Hematopoietic multipotent progenitor cell treated with erythropoietin and hydrocortisone succinate and interleukin-3 and kit ligand, for 15 days (in vitro differentiated cells): ENCODE data around the gene HOXC6.

Source experiments
- DNase-seq: peaks from one replicate; pipeline ENCODE4 v3.0.0-alpha.2; 2015; ENCODE audit warnings: low spot score

HOXC6 gene

DNA sequence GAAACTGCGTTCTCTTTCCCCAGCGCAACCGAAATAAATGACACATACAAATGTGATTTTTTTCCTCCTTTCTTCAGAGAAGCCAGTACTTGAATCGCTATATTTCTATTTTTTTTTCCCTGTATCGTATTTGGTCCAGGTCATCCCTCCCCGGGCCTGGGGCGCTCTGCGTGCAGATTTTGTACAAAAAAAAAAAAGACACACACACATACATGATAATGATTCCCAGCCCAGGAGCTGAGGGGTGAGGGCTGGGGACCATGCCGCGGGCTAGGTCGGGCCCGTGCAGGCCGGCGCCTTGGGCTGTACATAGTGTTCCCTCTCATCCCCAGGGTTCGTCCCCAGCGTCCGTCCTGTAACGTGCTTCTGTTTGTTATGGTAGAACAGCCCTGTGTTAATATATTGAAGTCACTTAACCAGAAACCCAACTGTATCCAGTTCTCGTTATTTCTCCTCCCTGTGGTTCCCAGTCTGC, 25.3 kb upstream of the HOXC6 start:
- no peak for DNase-seq

DNA sequence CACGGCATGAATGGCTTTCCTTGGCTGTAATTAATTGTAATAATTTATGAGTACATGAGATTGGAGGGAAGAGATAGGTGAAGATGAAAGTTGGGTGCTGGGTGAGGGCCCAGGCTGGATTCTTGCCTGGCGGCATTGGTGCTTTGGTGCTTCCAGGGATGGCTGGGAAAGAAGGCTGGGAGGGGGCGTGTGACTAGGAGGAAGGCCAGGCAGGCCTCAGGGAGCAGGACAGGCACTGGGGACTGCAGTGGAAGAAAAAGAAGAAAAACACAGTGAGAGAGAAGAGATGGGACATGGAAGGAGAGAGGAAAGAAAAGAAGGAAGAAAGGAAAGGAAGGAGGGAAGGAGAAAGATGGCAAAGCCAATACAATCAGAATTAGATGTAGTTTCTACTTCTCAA, 24.6 kb upstream of the HOXC6 start:
- no peak for DNase-seq

DNA sequence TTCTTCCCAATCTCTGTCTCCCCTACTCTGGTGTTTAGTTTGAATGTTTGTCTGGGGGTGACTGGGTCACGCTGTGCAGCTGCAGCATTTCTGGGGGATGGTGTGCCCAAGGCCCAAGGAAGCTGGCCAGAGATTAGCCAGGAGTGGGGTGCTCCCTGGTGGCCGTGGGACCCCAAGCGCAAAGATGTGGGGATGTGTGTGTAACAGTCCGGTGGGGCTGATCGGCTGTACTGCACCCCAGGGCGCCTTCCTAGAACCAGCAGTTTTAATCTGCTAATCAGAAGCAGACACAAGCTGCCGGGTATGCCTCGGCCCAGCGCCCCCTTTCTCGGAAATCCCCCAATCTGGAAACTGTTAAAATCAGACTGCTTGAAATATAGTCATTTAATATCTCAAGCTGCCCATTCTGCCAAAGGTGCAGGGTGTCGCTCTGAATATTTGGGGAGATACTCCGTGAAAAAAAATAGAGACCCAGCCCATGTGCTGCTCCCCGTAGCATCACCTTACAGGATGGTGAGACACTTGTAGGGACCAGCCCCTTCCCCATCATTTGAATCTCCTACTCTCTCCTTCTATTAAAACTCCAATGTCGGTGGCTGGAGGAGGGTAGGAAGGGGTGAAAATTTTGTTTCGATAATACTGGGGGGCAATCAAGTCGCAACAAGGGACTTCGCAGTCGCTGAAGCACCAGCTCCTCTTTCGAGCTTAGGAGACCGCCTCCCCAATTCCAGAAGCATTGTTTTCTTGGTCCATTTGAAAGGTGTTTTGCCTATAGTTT, 24.0 kb upstream of the HOXC6 start:
- no peak for DNase-seq

DNA sequence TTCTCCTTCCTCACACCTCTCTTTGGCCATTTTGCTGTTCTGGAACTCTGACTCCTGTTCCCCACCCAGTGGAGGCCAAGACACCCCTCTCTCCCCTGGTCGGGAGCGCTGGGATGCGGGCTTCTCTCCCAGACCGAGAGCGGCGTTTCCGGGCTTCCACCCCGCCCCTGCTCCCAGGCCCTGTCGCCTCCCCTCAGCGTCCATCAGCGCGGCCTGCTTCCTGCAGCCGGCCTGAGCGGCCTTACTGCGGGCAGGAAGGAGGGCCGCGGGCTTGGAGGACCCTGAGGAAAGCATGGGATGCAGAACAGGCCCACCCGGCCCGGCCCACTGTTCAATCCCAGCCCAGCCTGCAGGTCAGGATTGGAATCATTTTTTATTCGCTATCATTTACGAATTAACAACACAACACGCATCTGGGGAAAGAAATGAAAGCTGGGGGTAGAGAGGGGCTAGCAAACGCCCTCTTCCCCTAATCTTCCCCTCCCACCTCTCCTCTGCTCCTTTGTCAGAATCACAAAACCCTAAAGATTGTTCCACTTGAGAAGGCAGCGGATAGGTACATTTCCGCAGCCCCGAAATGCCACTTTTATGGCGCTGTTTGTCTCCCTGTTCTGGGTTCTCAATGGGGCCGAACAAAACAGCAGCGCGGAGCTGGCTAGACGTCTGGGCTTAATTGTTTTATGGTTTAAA, 23.3 kb upstream of the HOXC6 start:
- no peak for DNase-seq

DNA sequence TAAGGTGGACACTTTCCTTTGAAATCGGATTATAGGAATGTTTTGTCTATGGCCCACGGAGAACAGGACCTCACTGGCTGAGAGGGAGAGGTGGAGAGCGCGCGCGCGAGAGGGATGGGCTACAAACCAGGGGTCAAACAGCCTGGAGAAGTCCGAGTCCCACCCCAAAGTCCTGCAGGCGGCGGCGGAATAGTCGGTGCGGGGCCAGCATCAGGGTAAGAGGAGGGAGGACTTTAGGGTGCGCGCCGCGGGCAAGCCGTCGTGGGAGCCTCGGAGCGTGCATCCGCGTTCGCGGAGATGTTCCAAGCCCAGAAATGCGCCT, 22.7 kb upstream of the HOXC6 start:
- no peak for DNase-seq

DNA sequence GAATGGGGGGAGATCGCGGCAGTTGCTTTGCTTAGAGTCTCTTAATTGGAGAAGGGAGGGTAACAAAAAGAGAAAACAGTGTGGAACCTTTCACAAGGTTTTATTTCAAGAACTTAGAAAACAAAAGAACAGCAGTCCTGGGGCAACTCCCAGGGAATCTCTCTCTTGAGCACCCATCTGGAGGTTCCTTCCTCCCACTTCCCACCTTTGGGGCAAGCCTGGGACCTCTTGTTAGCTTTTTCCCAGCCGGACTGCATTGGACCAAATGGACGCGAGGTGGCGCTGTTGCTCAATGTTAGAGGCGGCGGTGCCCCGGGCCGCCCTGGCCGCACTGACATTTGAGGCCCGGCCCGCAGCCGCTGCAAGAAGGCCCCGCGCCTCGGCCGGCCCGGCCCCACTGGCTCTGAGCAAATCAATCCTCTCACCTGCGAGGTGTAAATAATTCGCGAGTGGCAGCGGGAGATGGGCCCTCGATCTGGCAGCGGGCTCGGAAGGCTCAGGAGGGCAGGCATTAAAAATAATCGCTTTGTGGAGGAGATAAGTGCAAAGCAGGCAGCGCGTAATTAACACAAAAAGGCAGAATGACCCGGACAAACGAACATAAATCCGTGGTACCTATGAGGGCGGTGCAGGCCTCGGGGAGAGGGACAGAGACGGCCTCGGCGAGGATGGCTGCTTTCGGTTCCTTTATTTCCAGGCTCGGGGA, 22.2 kb upstream of the HOXC6 start:
- DNase-seq = peak; percentile 76

DNA sequence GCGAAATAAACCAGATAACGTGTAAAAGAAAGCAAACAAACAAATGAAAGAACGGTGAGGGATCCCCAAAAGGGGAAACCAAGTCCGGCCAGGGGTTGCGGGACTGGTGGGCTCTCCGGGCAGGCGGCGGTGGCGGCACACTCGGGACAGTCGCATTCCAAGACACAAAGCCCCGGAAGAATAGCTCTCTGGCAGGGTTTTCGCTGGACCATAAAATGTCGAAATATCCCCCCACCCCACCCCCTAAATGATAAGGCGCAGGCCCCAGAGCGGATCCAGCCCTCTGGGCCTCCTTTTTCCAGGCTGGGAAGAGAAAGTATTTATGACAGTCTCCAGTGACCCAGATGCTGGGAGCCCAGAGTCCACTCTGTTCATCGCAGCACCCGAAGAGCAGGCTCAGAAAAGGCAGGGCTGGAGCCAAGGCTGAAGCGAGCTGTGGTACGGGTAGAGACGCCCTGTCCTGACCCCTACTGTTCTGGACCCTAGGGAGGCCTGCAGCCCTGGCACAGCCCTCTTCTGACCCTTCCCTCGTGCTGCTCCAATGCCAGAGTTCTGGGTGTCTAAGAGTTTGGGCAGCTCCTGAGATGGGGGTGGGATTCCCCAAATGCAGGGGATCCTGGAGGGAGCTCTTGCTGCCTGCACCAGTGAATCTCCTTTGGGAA, 21.6 kb upstream of the HOXC6 start:
- DNase-seq = no peak

DNA sequence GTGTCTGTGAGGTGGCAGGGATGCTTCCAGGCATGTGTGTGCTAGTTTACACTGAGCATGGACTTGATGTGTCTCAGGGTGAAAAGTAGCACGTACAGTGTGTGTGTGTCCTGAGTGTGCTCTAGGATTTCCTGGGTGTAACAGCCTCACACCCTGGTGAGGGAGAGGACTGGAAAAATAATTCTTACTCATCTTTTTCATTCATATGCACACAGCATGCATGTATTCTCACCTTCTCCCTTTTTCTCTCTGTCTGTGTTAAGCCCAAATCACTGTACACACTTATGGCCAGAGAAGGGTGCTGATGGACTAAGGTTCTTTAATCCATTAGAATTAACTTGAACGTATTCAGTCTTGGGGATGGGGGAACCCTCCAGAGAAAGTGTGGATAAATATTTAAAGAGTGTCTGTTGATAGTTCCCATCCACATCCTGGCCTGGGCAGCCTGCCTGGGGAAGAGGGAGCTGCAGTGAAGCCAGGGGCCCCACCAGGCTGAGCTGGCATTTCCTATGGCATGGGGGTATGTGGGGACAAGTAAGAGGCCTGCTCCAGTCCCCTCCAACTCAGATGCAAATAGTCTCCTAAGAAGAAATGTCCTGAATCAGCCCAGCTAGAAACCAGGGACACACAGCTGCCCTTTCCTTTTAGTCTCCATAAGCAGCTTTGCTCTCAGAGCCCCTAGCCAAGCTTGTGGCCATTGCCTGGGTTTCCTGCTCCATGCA, 20.5 kb upstream of the HOXC6 start:
- no peak for DNase-seq

DNA sequence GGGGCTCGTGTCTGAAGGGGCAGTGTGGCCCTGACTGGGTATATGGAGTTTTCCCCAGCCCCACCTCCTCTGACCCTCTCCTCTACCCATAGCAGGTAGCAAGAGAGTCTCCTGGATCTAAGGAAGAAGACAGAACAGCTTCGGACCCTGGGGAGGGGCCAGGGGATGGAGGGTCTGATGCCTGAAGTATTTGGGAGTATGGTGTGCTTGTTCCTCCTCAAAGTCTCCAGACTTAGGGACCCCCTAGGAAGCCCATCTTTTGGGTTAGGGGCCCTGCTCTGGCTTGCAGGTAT, 20.0 kb upstream of the HOXC6 start:
- no peak for DNase-seq

DNA sequence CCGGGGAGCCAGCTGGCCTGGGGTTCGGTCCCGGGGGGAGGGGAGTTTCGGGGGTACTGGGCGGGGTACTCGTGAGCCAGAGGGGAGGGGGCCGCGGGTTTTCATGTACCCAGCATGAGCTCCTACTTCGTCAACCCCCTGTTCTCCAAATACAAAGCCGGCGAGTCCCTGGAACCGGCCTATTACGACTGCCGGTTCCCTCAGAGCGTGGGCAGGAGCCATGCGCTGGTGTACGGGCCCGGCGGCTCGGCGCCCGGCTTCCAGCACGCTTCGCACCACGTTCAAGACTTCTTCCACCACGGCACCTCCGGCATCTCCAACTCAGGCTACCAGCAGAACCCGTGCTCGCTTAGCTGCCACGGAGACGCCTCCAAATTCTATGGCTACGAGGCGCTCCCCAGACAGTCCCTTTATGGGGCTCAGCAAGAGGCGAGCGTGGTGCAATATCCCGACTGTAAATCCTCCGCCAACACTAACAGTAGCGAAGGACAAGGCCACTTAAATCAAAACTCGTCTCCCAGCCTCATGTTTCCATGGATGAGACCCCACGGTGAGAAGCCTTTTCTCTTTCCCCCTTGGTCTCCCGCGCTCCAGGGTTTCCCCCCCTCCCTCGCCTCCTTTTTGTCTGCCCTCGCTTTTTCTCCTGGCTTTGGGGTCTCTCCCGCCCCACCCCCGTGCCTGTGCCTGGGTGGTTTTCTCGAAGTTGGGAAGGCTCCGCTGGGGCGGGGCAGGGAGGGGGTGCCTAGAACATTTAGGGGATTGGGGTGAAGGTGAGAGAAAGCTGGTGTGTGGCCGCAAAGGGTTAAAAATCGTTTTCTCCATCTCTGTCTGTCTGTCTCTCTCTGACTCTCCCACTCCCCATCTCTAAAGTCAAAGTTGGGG, 18.8 kb upstream of the HOXC6 start:
- no peak for DNase-seq

DNA sequence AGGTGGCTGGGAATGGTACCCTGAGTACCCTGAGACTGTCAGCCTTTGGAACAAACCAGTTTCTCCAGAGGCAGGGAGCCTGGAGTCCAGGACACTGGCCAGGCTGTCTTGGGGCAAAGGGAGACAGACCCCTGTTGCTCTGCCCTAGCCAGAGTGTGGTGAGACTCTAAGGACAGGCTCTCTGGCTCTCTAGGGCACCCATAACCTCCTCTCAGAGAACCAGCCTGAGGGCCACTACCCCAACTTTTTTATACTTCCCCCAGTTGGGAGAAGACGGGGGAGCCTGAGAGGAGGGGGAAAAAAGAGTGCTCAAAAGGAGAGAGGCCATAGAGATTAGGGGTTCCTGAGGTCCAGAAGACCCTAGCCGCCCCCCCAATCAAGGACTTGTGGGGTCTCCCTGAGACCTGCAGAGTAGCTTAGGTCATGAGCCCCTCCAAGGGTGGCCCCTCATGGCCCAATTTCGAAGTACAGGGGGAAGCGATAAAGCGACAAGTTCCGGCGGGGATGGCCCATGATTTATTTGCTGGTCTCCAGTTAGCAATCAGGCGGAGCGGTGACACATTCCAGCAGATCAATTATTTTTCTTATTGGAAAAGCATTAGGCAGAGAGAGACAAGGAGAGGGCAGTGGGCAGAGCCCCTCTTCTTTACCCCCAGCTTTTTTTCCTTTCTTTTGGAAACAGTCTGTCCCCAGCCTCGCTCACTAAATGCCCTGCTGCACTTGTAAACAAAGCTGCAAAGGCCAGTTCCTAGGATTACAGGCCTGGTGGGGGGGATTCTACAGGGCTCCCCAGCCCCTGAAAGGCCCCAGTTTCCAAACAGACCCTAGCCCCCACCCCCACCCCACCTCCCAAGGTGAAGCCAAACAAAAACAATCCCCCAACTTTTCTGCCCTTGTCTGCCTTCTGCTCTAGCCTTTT, 17.9 kb upstream of the HOXC6 start:
- DNase-seq = no peak

DNA sequence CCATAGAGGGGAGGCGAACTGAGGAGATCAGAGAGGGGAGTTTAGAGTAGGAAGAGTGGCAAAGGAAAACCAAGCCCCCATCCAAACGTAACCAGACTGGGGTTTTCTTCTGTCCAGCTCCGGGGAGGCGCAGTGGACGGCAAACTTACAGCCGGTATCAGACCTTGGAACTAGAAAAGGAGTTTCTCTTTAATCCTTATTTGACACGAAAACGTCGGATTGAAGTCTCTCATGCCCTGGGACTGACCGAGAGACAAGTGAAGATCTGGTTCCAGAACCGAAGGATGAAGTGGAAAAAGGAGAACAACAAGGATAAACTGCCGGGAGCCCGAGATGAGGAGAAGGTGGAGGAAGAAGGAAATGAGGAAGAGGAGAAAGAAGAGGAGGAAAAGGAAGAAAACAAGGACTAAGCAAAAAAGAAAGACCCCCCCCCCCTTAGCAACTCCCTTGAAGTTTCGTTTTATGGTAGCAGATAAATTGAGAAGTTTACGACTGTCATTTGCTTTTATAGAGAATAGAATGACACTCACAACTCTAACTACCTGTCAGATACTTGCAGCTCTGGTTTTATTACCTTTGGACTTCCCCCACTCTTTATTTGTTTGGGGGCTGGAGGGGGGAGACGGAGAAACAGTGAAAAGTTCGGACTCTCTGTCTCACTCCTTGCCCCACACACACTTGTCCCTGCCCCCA, 17.1 kb upstream of the HOXC6 start:
- no peak for DNase-seq

DNA sequence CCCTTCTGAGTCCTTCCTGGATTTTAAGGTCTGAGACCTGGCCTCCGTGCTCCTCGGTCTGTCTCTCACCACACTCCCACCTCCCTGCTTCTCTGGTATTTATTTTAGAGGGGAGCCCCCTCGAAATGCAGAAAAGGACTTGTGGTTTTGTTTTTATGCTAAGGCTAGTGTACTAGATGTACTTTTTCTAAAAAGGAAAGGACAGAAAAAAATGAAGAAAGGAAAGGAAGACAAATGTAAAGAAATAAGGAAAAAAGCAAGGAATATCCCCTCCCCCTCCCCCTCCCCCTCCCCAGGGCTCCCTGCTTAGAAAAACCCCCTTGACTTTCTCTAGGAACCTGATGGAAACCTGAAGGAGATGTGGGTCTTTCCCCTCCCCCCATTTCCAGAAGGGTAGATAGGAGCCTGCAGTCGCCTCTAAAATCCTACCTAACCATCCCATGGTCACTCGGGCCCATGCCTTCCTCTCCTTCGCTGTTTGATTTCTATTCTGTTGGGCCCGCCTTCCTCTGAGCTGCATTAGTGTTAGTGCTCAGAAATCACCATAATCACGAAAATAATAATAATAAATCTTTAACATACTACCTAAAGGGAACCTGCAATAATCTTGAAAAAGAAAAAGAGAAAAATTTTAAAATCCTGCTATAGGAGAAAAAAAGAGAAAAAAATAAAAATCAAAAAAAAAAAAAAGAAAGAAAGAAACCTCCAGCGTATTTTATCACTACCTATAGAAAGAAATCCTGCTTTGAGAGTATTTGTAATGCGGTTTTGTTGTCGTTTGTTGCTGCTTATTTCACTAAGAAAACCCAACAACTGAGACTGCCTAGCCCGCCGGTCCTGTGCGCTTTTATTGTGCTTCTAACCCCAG, 16.3 kb upstream of the HOXC6 start:
- no peak for DNase-seq

DNA sequence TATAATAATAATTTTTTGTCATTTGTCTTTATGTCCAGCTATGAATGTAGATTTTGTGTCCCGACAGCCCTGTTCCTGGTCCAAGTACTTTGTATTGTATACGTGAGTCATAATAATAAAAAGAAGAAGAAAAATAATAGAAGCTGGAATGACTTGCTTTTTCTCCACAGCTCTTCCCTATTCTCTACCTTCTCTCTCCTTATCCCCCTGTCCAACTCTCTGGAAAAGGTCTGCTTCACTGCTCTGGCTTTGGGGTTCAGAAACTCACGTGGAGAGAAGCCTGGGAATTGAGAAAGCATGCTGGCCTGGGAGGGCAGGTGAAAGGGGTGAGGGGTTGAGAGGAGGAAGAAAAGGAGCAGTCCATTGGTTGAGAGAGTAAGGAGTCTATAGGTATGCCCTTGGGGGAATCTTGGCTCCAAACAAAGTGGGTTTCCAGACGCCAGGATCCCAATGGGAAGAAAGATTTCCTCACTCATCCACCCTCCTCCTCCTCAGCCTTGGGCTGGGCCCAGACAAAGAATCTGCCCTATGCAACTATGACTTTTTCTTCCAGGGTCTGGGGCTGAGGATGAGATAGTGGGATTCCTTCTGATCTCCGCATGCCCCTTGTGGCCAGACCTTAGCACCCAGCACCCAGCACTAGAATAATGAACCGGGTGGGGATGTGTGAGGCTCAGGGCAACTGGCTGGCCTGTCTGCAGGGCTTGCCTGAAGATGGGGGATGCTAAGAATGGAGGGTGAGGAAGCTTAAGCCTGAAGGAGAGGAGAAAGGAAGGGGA, 15.4 kb upstream of the HOXC6 start:
- DNase-seq = no peak

DNA sequence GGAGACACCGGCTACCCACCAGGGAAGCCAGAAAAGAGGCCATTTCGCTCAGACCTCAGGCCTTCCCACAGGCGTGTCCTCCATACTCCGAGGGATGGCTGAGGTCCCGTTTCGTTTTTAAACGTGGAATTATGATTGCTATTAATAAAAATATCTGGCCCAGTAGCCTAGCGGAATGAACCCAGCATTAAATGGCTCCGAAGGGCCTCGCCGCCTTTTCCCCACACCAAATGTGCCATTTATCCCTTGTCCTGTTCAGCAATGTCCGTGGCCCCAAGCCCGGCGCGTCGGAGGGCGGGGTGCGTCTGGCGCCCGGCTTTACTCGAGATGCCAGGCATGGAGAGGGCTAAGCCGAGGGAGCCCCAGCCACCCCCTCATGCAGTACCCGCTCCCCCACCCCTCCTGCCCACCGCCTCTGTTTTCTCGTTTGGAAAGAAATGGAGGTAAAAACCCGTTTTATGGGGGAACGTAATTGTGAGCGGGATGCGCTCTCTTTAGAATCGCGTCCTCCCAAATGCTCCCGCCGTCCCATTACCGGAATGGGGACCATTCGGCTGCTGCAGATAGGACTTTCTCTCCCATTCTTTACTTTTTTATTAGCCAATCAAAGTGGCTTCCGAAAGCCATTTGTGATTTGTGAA, 13.7 kb upstream of the HOXC6 start:
- DNase-seq = no peak

DNA sequence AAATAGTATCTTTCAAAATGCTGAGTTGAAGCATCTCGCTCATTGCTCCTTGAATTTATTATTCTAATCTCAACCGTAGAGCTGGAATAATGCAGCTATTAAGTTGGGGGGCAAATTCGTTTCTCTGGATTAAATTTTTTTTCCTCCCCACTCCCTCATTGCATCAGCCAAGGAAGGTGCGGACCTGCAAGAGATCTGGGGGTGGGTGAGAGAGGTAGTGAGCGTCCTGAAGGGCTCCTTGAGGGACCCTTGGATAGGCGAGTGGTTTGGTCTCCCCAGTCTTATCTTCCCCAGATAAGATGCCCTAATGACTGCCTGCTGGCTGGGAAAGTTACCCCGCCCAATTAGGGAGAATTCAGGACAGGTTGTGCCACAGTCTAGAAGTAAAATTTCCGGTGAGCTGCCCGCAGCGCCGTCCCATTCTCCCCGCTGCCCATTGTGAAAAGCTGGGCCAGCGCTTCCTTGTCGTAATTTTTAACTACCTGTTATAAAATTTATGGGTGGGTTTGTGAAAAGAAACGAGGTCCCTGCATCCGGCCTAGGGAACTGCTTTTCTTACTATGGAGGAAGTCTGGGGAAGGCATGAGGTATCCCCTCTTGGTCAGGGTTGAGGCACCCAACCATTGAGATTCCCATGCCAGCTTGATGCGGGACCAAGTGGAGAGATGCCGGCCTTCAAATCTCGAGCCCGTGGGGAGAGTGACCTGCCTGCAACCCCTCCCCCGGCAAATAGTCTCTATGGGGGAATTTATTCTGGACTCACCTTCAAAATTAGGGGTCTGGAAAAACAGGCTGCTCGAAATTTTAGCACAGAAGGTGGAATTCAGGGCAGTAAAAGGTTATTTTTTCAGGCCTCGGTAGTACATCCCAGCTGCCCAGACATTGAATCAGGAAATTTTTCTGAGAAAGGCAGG, 13.0 kb upstream of the HOXC6 start:
- DNase-seq = no peak
